Endothelial cell (in vitro differentiated cells): ENCODE results near the gene RGS14. TPM values are rescaled to one million over a fixed set of nuclear protein-coding genes. Genes with fewer than 3 reads are reported as not detected.

Experiments
- DNase-seq: peaks from one replicate; pipeline ENCODE4 v3.0.0; 2021; ENCODE audit warnings: low spot score
- H3K27ac Mint-ChIP-seq: one replicate; pipeline ENCODE4 v1.8.0; 2021; ENCODE audit warnings: mixed read lengths, inconsistent platforms; ENCODE audit not compliant: unreplicated experiment
- H3K27me3 Mint-ChIP-seq: one replicate; pipeline ENCODE4 v1.8.0; 2021; ENCODE audit warnings: mild to moderate bottlenecking, moderate library complexity, mixed read lengths, inconsistent platforms; ENCODE audit not compliant: unreplicated experiment
- H3K36me3 Mint-ChIP-seq: one replicate; pipeline ENCODE4 v1.8.0; 2021; ENCODE audit warnings: mild to moderate bottlenecking, low read depth, mixed read lengths, inconsistent platforms; ENCODE audit not compliant: unreplicated experiment
- H3K4me1 Mint-ChIP-seq: one replicate; pipeline ENCODE4 v1.8.0; 2021; ENCODE audit warnings: mild to moderate bottlenecking, mixed read lengths, inconsistent platforms; ENCODE audit not compliant: unreplicated experiment
- H3K4me3 Mint-ChIP-seq: one replicate; pipeline ENCODE4 v1.8.0; 2021; ENCODE audit warnings: mild to moderate bottlenecking, mixed read lengths, inconsistent platforms; ENCODE audit not compliant: unreplicated experiment
- H3K9me3 Mint-ChIP-seq: one replicate; pipeline ENCODE4 v1.8.0; 2021; ENCODE audit warnings: mixed read lengths, inconsistent platforms; ENCODE audit not compliant: unreplicated experiment
- CTCF ChIP-seq: fragments of 200-600 bp; sonication (generic); IDR thresholded peaks from one replicate; pipeline ENCODE4 v1.5.0; 2021; ENCODE audit warnings: antibody characterized with exemption; ENCODE audit not compliant: unreplicated experiment
- long read RNA-seq: library from polyadenylated mRNA; unstranded; transcript quantifications from one replicate; pipeline ENCODE4 v2.0.0, GENCODE V29; 2020; ENCODE audit not compliant: unreplicated experiment
- total RNA-seq: library from RNA; stranded (reverse); fragmentation: NEBNext Ultra II Directional; extraction: Animal tissue kit (Norgen Biotek cat#: 25700); gene quantifications from one replicate; pipeline ENCODE4 v1.2.1, GENCODE V29; 2021; ENCODE audit not compliant: unreplicated experiment

Gene RGS14
- 21.8 TPM for total RNA-seq
- long read RNA-seq, partial matches to known transcripts = 3 of 11 reads
- long read RNA-seq, other reads (novel, unspliced or antisense) = 4 of 11 reads

- peak; percentile 39 for DNase-seq
- H3K4me3 Mint-ChIP-seq = peak within 1 kb of the TSS; percentile 44
- TF ChIP-seq CTCF = no peak
- peaks cover 23% of the 10 kb centered on the region for H3K27me3 Mint-ChIP-seq
- peaks cover 26% of the 10 kb centered on the region for H3K4me1 Mint-ChIP-seq
- H3K36me3 Mint-ChIP-seq = no peaks in the 10 kb centered on the region
- H3K27ac Mint-ChIP-seq = peak within 1 kb of the TSS; percentile 98
- H3K9me3 Mint-ChIP-seq = no peaks in the 10 kb centered on the region
Observed at GRCh38 chr5:177357459-177358351, at the start of gene RGS14. Gene RGS14, plus strand, starts transcription at chr5:177357924. Its CDS starts 101 bp downstream, at chr5:177358025.

- peak overlapping the region; percentile 63 for H3K27ac Mint-ChIP-seq
- peak overlapping the region; percentile 60 for H3K4me3 Mint-ChIP-seq
- DNase-seq = no peak
- H3K36me3 Mint-ChIP-seq = peaks cover 33% of the 10 kb centered on the region
- peaks cover 29% of the 10 kb centered on the region for H3K27me3 Mint-ChIP-seq
- TF ChIP-seq CTCF = no peak
- no peaks in the 10 kb centered on the region for H3K9me3 Mint-ChIP-seq
- H3K4me1 Mint-ChIP-seq = peaks cover 50% of the 10 kb centered on the region
Observed at GRCh38 chr5:177308740-177309139, 49.0 kb upstream of the RGS14 start.

GRCh38 chr5:177309351-177310191 is 48.2 kb upstream of the RGS14 start:
- peak; percentile 81 for DNase-seq
- no peak overlapping the region for H3K27ac Mint-ChIP-seq

GRCh38 chr5:177310332-177310731 is 47.4 kb upstream of the RGS14 start:
- H3K9me3 Mint-ChIP-seq = no peaks in the 10 kb centered on the region
- H3K27me3 Mint-ChIP-seq = peaks cover 18% of the 10 kb centered on the region
- no peak overlapping the region for H3K27ac Mint-ChIP-seq
- H3K4me3 Mint-ChIP-seq = peak overlapping the region; percentile 80
- peaks cover 20% of the 10 kb centered on the region for H3K36me3 Mint-ChIP-seq
- no peak for TF ChIP-seq CTCF
- no peak for DNase-seq
- H3K4me1 Mint-ChIP-seq = peaks cover 35% of the 10 kb centered on the region

More at GRCh38 chr5:177309351-177310191, 48.2 kb upstream of the RGS14 start:
- peaks cover 23% of the 10 kb centered on the region for H3K27me3 Mint-ChIP-seq
- peak overlapping the region; percentile 60 for H3K4me3 Mint-ChIP-seq
- H3K36me3 Mint-ChIP-seq = peaks cover 28% of the 10 kb centered on the region
- TF ChIP-seq CTCF = peak; percentile 92
- no peaks in the 10 kb centered on the region for H3K9me3 Mint-ChIP-seq
- peaks cover 43% of the 10 kb centered on the region for H3K4me1 Mint-ChIP-seq
